Endothelial cell of umbilical vein (primary cell): ENCODE results near the gene TRIM16. TPM values are rescaled to one million over a fixed set of nuclear protein-coding genes. Genes with fewer than 3 reads are reported as not detected.

Source experiments
- BruUV-seq: library from RNA; stranded (reverse); fragments of 400-500 nt; replicated peaks from 2 replicates; lab custom pipeline; 2021; lab: Mats Ljungman, UMichigan
- CTCF ChIA-PET: fragments of 300-600, 350-600 bp; sonication (Branson Sonifier 250); formaldehyde crosslinking; loops from one replicate; lab custom pipeline; 2021; ENCODE audit warnings: antibody characterized with exemption, inconsistent platforms; lab: Charles Lee
- POLR2A ChIA-PET: fragments of 300-600, 350-600 bp; sonication (Branson Sonifier 250); formaldehyde crosslinking; loops from one replicate; lab custom pipeline; 2021; ENCODE audit warnings: antibody characterized with exemption, inconsistent platforms; lab: Charles Lee
- DNase-seq: peaks from one replicate; pipeline ENCODE4 v3.0.0-alpha.2; 2011; ENCODE audit warnings: low read depth, low spot score
- FAIRE-seq: peaks from 2 replicates; lab custom pipeline; 2011; peaks lifted over from hg19 to GRCh38; lab: Jason Lieb, UNC
- H2AFZ ChIP-seq: 2 replicates; pipeline ENCODE4 v1.6.0; 2012; ENCODE audit warnings: low read depth, low read length, control low read depth, inconsistent platforms
- H3K27ac ChIP-seq: 2 replicates; pipeline ENCODE4 v1.5.1; 2011; ENCODE audit warnings: low read depth, mild to moderate bottlenecking, control low read depth, low read length, moderate library complexity; ENCODE audit not compliant: insufficient read depth
- H3K27me3 ChIP-seq, 2 experiments: 2 replicates each; pipeline versions ENCODE4 v1.6.0 to v1.6.1; 2011; ENCODE audit warnings: low read length in 2 of 2, mixed read lengths in 1 of 2; ENCODE audit not compliant: control insufficient read depth in 2 of 2, insufficient read depth in 2 of 2
- H3K36me3 ChIP-seq, 2 experiments: 2 replicates in 1 of 2; 3 replicates in 1 of 2; pipeline ENCODE4 v1.5.1; 2011; ENCODE audit warnings: low read length in 2 of 2, mild to moderate bottlenecking in 1 of 2, moderate library complexity in 1 of 2; ENCODE audit not compliant: control insufficient read depth in 2 of 2, insufficient read depth in 2 of 2; ENCODE audit errors: extremely low read depth in 1 of 2
- H3K4me1 ChIP-seq: 3 replicates; pipeline ENCODE4 v1.5.1; 2011; ENCODE audit warnings: mild to moderate bottlenecking, low read length; ENCODE audit not compliant: control insufficient read depth, insufficient read depth; ENCODE audit errors: extremely low read depth
- H3K4me2 ChIP-seq: 2 replicates; pipeline ENCODE4 v1.6.1; 2011; ENCODE audit warnings: low read length, control low read depth, mixed read lengths; ENCODE audit not compliant: insufficient read depth
- H3K4me3 ChIP-seq, 3 experiments: fragments of 200-600 bp in 1 of 3; sonication (generic), shearing (Covaris generic) in 1 of 3; replicated peaks in 1 of 3; 2 replicates each; pipeline ENCODE4 v1.5.1; 2011 to 2016; ENCODE audit warnings: control low read depth in 3 of 3, low read length in 3 of 3, mild to moderate bottlenecking in 2 of 3, inconsistent platforms in 1 of 3, low read depth in 1 of 3, moderate library complexity in 1 of 3; ENCODE audit not compliant: insufficient read depth in 1 of 3
- H3K79me2 ChIP-seq: 2 replicates; pipeline ENCODE4 v1.6.0; 2012; ENCODE audit warnings: low read length, inconsistent platforms; ENCODE audit not compliant: control insufficient read depth, insufficient read depth
- H3K9ac ChIP-seq: replicated peaks from 2 replicates; pipeline ENCODE3; 2011; ENCODE audit warnings: low read length, control low read depth; ENCODE audit not compliant: insufficient read depth; ENCODE audit errors: extremely low read depth
- H3K9me1 ChIP-seq: replicated peaks from 3 replicates; pipeline ENCODE4 v1.6.0; 2011; ENCODE audit warnings: mild to moderate bottlenecking, low read length; ENCODE audit not compliant: control insufficient read depth, insufficient read depth; ENCODE audit errors: extremely low read depth
- H3K9me3 ChIP-seq: replicated peaks from 2 replicates; pipeline ENCODE4 v1.5.1; 2012; ENCODE audit warnings: low read length, inconsistent platforms; ENCODE audit not compliant: control insufficient read depth, insufficient read depth
- H4K20me1 ChIP-seq: replicated peaks from 2 replicates; pipeline ENCODE3; 2011; ENCODE audit warnings: mild to moderate bottlenecking, low read length; ENCODE audit not compliant: control insufficient read depth, insufficient read depth; ENCODE audit errors: extremely low read depth
- EZH2 ChIP-seq: IDR thresholded peaks from 2 replicates; pipeline ENCODE4 v1.6.1; 2012; ENCODE audit warnings: borderline replicate concordance, low read depth, mild to moderate bottlenecking, moderate library complexity, low read length, inconsistent platforms; ENCODE audit not compliant: severe bottlenecking
- FOS ChIP-seq: IDR thresholded peaks from 2 replicates; pipeline ENCODE4 v1.6.1; 2011; ENCODE audit warnings: mild to moderate bottlenecking, low read length, moderate library complexity, borderline replicate concordance; ENCODE audit not compliant: insufficient read depth
- GATA2 ChIP-seq: IDR thresholded peaks from 2 replicates; pipeline ENCODE4 v1.7.0; 2011; ENCODE audit warnings: low read depth, mild to moderate bottlenecking, moderate library complexity, mixed read lengths, low read length; ENCODE audit not compliant: insufficient read length, insufficient read depth
- JUN ChIP-seq: IDR thresholded peaks from 2 replicates; pipeline ENCODE4 v1.6.1; 2011; ENCODE audit warnings: borderline replicate concordance, low read depth; ENCODE audit not compliant: insufficient read length, insufficient read depth
- MAX ChIP-seq: IDR thresholded peaks from 2 replicates; pipeline ENCODE4 v1.6.1; 2011; ENCODE audit not compliant: insufficient read depth, insufficient read length
- MYC ChIP-seq: IDR thresholded peaks from one replicate; pipeline ENCODE4 v1.6.1; 2011; ENCODE audit warnings: mild to moderate bottlenecking, low read depth, low read length
- POLR2A ChIP-seq: IDR thresholded peaks from 2 replicates; pipeline ENCODE4 v1.6.1; 2012; ENCODE audit warnings: low read depth, mild to moderate bottlenecking, control low read depth, low read length
- POLR2AphosphoS5 ChIP-seq: IDR thresholded peaks from 2 replicates; pipeline ENCODE4 v1.6.1; 2012; ENCODE audit warnings: low read depth, mild to moderate bottlenecking, control low read depth, low read length, moderate library complexity; ENCODE audit not compliant: insufficient read depth
- dilution Hi-C: fragments of 300-500 bp; cut with MboI; formaldehyde crosslinking; loops from one replicate; pipeline ENCODE4 v1.15.0; 2019; ENCODE audit warnings: low sequenced_read_pairs; ENCODE audit not compliant: extremely low pct_ligation_motif_present
- intact Hi-C: fragments of 100-400 bp; cut with micrococcal nuclease; formaldehyde crosslinking; loops from one replicate; pipeline ENCODE4 v1.10.0; 2022
- polyA plus RNA-seq, 4 experiments: library from polyadenylated mRNA; depleted of rRNA in 3 of 4; stranded (reverse) in 3 of 4; unstranded in 1 of 4; fragments of >200 nt; gene quantifications; 2 replicates each; pipeline versions ENCODE4 v1.2.1 to v1.2.3, GENCODE V29; 2011 to 2012; ENCODE audit warnings: missing spikeins in 1 of 4
- total RNA-seq: library from RNA; stranded (reverse); gene quantifications from 2 replicates; pipeline ENCODE4 v1.2.3, GENCODE V29; 2021
- TF ChIP-seq, protein P1 (sequence below), 2 donors: IDR thresholded peaks; 1 replicate in 1 of 2; 2 replicates in 1 of 2; pipeline ENCODE4 v1.5.1; 2011; ENCODE audit warnings: low read length in 2 of 2, mild to moderate bottlenecking in 2 of 2, moderate library complexity in 2 of 2, control low read depth in 1 of 2, inconsistent platforms in 1 of 2, low read depth in 1 of 2; ENCODE audit not compliant: insufficient read depth in 1 of 2; ENCODE audit errors: extremely low read depth in 1 of 2

TRIM16 gene
- total and polyA plus RNA-seq, 2 donors (not counting 3 experiments of a cell fraction or from before 2014, with no cell fraction given), result 41.7 to 50.3 TPM

DNA sequence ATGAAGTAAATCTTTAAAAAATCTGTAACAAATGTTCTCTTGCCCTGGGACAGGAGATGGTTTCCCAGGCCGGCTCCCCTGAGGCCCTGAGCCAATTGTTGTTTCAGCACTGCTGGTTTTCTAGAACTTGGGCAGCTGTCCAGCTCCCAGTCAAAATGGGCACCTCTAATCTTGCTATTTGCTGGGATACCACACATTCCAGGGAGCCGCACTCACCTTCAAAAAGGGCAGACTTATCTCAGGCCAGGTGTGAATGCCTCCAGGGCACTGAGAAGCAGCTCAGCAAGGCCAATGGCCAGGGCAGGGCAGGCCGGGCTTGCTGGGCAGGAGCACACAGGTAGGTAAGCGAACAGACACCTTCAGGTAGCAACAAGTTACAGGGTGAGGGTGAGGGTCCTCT, 24.4 kb downstream of the TRIM16 start:
- Histone ChIP-seq H3K4me1 (peaks cover 13% of the 10 kb centered on the region), H3K27me3 (no peaks in the 10 kb centered on the region), H3K36me3 (no peaks in the 10 kb centered on the region), H2AFZ (no peak overlapping the region), H3K4me2 (no peak overlapping the region), H3K4me3 (no peak overlapping the region), H3K9ac (no peak overlapping the region), H3K27ac (peak overlapping the region; percentile 42), H4K20me1 (no peaks in the 10 kb centered on the region), H3K9me3 (no peaks in the 10 kb centered on the region), H3K79me2 (no peaks in the 10 kb centered on the region), H3K9me1 (no peaks in the 10 kb centered on the region)
- peak; percentile 64 for FAIRE-seq
- TF ChIP-seq JUN (no peak), EZH2 (no peak), POLR2A (no peak), MYC (no peak), FOS (no peak), MAX (no peak), POLR2AphosphoS5 (no peak), GATA2 (no peak)
- TF ChIP-seq, protein P1, sequence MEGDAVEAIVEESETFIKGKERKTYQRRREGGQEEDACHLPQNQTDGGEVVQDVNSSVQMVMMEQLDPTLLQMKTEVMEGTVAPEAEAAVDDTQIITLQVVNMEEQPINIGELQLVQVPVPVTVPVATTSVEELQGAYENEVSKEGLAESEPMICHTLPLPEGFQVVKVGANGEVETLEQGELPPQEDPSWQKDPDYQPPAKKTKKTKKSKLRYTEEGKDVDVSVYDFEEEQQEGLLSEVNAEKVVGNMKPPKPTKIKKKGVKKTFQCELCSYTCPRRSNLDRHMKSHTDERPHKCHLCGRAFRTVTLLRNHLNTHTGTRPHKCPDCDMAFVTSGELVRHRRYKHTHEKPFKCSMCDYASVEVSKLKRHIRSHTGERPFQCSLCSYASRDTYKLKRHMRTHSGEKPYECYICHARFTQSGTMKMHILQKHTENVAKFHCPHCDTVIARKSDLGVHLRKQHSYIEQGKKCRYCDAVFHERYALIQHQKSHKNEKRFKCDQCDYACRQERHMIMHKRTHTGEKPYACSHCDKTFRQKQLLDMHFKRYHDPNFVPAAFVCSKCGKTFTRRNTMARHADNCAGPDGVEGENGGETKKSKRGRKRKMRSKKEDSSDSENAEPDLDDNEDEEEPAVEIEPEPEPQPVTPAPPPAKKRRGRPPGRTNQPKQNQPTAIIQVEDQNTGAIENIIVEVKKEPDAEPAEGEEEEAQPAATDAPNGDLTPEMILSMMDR (IDR thresholded peaks at IDR 0.05; ENCODE audit: extremely low read depth in 1 of 2, insufficient read depth in 1 of 2, low read depth in 1 of 2, low read length in 2 of 2), result no peak
- no TSS peak for BruUV-seq
- intact Hi-C loops (no loop called here), dilution Hi-C loops (no loop called here)
- POLR2A ChIA-PET, result no interaction called here
- CTCF ChIA-PET, result no interaction called here
- peak; percentile 73 for DNase-seq
